ENCODE results near the gene IL4I1. TPM values are rescaled to one million over a fixed set of nuclear protein-coding genes. Genes with fewer than 3 reads are reported as not detected.
A peak's percentile ranks its signal among the peaks of the same experiment; 100 is the strongest.

IL4I1 gene
- total RNA-seq, 1 donor from 2014 or later, result 0.41 TPM

GRCh38 chr19:49855676-49856573 lies 40.8 kb downstream of the IL4I1 start:
- no peak for FAIRE-seq

DNA sequence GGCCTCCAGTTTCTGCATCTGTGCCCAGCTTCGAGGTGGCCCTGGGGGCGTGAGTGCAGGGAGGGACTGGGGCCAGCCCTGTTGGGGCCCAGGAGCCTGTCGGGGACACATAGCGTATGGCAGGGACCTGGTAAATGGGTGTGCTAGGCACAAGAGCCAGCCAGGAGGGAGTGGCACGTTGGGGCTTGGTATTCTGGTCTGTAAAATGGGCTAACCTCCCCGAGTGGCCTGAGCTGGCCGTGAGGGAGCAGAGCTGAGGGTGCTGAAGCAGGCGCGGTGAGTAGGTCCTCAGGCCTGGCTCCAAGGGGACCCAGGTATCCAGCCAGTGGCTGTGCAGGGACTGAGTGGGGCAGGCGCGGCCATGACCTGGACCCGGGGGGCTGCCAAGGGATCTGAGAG lies 41.4 kb downstream of the IL4I1 start:
- no peak for FAIRE-seq

More at GRCh38 chr19:49855676-49856573, 40.8 kb downstream of the IL4I1 start:
- no peak for DNase-seq (ENCODE audit: low spot score in 2 of 2)

DNA sequence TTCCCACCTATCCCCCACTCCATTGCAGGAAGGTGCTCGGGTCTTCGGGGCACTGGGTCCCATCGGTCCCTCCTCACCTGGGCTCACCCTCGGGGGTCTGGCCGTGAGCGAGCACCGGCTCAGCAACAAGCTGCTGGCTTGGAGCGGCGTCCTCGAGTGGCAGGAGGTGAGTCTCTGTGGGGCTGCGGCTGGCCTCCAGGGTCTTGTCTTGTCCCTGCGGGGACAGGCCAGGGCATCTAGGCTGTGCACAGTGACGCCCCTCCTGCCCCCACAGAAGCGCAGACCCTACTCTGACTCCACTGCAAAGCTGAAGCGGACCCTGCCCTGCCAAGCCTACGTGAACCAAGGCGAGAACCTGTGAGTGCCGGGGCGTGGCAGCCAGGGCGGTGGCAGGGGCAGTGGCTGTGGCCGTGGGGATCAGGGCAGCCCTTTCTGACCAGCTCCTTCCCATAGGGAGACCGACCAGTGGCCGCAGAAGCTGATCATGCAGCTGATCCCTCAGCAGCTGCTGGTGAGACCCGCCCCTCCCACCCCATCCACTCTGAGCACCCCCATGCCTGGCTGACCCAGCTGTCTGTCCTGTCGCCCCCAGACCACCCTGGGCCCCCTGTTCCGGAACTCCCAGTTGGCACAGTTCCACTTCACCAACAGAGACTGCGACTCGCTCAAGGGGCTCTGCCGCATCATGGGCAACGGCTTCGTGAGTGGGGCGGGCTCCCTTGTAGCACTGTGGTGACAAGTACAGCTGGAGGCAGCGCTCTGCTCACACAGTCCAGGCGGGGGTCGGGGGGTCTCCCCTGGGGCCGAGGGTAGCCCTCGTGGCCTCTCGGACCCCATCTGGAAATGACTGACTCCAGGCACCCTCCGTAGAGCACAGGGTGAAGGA lies 42.1 kb downstream of the IL4I1 start:
- no peak for FAIRE-seq
- DNase-seq (ENCODE audit: low spot score in 2 of 2), result no peak

More for the DNA sequence above, 41.4 kb downstream of the IL4I1 start:
- DNase-seq (ENCODE audit: low spot score in 2 of 2), result no peak

GRCh38 chr19:49853852-49854377 lies 42.8 kb downstream of the IL4I1 start:
- no peak for FAIRE-seq

DNA sequence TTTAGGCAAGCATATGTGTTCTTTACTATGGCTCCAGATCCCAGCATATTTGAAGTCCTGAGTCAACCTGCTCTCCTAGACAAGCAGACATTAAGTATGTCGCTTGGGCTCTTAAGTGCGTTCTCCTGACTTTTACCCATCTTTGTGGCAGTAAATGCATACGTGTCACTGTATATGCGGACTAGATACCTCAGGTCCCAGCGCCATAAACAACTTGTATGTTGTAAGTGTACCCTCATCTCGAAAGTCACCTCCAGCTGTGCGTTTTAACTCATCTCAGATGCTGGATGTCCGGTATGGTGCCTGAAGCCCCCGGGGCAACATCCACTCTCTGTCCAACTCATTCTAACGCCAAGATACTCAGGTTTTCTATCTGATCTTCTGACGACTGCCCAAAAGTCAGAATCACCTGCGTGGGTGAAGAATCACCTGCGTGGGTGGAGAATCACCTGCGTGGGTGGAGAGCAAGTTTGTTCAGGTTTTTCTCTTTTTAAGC lies 44.0 kb downstream of the IL4I1 start:
- no peak for FAIRE-seq
- DNase-seq (ENCODE audit: low spot score in 2 of 2), result no peak

More at GRCh38 chr19:49853852-49854377, 42.8 kb downstream of the IL4I1 start:
- no peak for DNase-seq (ENCODE audit: low spot score in 2 of 2)

DNA sequence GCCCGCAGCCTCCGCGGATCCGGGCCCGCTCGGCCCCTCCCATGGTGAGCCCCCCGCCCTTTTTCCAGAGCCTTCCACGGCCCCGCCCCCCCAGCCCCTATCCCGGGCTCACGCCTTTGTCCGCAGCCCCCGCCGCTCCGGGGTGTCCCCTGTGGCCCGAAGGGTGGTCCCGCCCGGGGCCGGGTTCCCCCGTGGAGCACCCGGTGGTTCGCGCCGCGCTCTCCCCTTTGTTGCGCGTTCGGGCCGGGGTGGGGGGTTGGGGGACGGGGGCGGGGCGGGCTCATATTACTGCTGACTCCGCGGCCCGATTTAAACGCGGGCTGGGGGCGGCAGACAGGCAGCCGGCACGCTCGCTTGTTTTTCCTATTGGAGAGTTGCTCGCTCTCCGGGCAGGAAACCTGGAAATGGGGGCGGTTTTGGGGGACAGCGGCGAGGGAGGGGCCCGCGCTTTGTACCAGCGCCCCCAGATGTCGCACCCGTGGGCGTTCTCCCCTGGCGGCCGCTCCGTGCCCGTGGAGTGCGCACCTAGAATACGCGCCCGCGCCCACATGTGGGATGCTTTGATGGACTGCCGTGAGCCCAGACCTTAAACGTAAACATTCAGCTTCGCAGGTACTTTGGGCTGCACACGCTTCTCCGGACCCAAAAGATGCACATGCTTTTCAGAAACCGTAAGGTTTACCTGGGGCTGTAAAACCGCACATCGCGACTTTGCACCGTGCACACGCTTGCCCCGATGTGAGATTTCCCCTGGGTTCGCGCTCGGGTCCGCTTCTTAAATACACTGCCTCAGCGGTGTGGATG lies 45.0 kb downstream of the IL4I1 start:
- no peak for FAIRE-seq
- DNase-seq (ENCODE audit: low spot score in 2 of 2), result peak; percentile 79 to 83

DNA sequence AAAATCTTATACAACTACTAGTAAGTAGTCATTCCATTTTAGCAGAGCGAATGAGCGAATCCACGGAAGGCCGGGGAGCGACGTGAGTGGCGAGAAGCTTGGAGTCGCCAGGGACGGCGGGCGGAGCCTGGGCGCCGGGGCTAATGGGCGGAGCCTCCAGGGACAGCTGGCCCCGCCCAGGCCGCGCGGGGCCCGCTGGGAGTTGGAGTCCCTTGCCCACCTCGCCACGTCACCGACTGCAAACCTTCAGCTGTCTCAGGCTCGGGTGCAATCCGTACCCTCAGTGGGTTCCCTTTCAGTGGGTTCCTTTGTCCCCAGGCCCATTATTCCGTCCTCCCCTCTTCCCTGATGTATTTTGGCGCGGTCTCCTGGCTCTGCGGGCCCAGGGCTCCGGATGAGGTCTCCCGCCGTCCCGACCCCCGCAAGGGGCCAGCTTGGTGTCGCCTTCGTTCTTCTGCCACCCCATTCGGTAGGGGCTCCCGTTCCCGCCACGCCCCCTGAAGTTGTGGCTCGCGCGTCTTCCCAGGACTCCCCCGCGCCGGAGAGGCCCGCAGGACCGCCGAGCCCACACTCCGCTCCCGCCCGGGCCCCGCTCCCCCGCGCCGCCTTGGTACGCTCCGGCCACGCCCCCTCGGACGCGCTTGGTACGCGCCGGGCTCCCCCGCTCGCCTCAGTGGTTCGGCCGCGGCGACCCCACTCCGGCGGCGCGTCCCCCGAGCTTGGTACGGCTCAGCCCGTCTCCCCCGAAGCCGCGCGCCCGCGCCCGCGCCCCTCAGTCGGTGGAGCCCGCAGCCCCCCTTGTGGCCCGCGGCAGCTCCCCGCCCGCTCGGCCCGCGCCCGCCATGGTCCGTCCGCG lies 46.0 kb downstream of the IL4I1 start, which contains the start of gene PTOV1:
TSS of gene PTOV1 (plus strand) at position 673 of the 856 bp plus-strand sequence.
- DNase-seq (ENCODE audit: low spot score in 2 of 2) (peak; percentile 99 to 100), FAIRE-seq (no peak)

DNA sequence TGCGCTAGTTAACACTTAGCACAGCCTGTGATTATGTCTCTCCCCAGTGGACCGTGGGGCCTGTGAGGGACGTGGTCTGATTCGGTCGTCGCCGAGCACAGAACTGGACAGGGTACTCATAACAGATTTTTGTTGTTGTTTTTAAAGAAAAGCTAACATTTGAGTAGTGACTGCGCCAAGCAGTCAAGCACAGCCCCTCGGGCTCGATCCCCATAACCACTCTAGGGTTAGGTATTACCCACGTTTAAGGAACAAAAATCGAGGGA lies 46.5 kb downstream of the IL4I1 start:
- no peak for FAIRE-seq
- no peak for DNase-seq (ENCODE audit: low spot score in 2 of 2)

GRCh38 chr19:49849433-49850220 lies 47.1 kb downstream of the IL4I1 start:
- DNase-seq (ENCODE audit: low spot score in 2 of 2) (no peak), FAIRE-seq (no peak)

DNA sequence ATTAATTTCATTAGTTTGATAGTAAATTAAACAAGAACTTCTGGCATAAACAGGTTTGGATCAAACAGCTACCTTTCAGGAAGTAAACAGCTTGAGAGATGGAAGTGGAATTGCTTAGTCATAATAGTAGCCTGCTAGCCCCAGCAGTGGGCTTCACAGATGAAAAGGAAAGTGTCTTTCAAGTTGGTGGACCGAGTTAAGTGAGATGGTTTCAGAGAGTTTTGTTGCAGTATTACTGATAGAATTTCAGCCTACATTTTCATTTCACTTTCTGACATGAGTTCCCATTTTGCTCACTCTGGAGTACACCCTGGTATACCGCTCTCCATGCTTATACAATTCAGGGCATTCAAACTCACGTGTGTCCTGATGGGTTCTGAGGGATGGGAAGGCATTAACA lies 47.7 kb downstream of the IL4I1 start:
- FAIRE-seq (no peak), DNase-seq (ENCODE audit: low spot score in 2 of 2) (no peak)

- DNase-seq (ENCODE audit: low spot score in 2 of 2) (no peak), FAIRE-seq (no peak)
Observed at GRCh38 chr19:49847731-49848696, 48.7 kb downstream of the IL4I1 start.

DNA sequence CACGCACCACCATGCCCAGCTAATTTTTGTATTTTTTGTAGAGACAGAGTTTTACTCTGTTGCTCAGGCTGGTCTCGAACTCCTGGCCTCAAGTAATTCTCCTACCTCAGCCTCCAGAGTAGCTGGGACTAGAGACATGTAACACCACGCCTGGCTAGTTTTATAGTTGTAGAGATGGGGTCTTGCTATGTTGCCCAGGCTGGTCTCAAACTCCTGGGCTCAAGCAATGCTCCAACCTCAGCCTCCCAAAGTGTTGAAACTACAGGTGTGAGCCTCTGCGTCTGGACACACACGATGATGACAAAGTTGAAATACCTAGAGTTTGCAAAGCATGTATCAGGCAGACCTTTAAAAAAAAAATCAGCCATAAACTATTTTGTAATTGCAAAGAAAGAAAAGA lies 50.3 kb downstream of the IL4I1 start:
- no peak for FAIRE-seq
- no peak for DNase-seq (ENCODE audit: low spot score in 2 of 2)

GRCh38 chr19:49845414-49845813 lies 51.3 kb downstream of the IL4I1 start:
- FAIRE-seq (no peak), DNase-seq (ENCODE audit: low spot score in 2 of 2) (no peak)

DNA sequence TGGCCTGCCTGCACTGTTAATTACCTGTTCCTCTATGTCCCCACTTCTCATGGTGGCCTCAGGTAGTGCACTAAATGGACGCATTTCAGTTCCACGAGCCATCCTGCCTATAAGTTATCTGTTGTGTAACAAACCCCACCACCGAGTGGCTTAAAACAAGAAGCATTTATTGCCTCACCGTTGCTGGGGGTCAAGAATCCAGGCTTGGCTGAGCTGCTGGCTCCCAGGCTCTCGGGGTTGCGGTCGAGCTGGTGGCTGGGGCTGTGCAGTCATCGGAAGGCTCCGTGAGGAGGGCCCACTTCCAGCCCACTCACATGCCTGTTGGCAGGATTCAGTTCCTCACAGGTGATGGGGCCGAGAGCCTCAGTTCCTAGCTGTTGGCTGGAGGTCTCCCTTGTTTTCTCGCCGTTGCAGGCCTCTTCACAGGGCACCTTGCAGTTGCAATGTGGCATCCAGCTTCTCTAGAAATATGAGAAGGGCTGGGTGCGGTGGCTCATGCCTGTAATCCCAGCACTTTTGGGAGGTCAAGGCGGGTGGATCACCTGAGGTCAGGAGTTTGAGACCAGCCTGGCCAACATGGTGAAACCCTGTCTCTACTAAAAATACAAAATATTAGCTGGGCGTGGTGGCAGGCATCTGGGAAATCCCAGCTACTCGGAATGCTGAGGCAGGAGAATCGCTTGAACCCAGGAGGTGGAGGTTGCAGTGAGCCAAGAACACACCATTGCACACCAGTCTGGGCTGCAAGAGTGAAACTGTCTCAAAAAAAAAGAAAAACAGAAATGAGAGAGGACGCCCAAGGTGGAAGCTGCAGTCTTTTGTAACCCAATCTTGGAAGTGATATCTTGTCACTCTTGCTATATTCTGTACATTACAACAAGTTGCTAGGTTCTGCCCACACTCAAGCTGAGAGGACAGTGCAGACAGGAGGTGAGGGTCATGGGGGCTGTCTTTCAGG lies 52.3 kb downstream of the IL4I1 start:
- FAIRE-seq, result no peak

GRCh38 chr19:49843265-49843664 lies 53.4 kb downstream of the IL4I1 start:
- FAIRE-seq (no peak), DNase-seq (ENCODE audit: low spot score in 2 of 2) (no peak)

More for the DNA sequence above, 52.3 kb downstream of the IL4I1 start:
- no peak for DNase-seq (ENCODE audit: low spot score in 2 of 2)

DNA sequence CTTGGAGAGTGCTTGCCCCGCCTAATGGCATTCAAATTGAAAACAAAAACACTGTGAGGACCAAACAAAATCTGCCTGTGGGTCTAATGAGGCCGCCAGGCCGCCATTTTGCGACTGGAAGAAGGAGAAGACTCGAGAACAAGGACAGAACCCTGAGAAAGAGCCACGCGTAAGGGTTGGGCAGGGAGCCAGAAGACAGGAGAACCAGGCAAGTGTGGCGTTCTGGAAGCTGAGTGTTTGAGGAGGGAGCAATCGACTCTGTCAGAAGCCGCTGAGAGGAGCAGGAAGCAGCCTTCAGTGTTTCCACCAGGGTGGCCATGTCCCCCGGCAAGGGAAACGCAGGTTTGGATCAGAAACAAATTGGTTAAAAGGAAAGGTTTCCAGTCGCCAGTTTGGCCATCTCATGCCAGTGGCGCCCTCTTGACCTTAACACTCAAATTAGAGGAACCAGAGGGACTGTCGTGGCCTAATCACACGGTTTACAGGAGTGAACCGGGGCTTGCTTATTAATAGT lies 55.9 kb downstream of the IL4I1 start:
- FAIRE-seq, result no peak
- DNase-seq (ENCODE audit: low spot score in 2 of 2), result no peak

All from frontal cortex (tissue), 4 donors.